Fibroblast of skin of scalp (primary cell): ENCODE measurements around the gene NBPF12. TPM values are rescaled to one million over a fixed set of nuclear protein-coding genes. Genes with fewer than 3 reads are reported as not detected.
A peak's percentile ranks its signal among the peaks of the same experiment; 100 is the strongest.
"Not testable (repeated sequence)": the region's sequence is repeated elsewhere in the genome, so short reads cannot be mapped to it uniquely, and the experiment has no call there.

Source experiments
- DNase-seq: peaks from one replicate; pipeline ENCODE4 v3.0.0-alpha.2; 2013
- polyA plus RNA-seq, 2 experiments: library from polyadenylated mRNA; unstranded; fragments of 120-200 nt; gene quantifications; one replicate each; pipeline ENCODE4 v1.2.1, GENCODE V29; 2013; ENCODE audit not compliant: insufficient read length in 2 of 2

NBPF12 gene, protein sequence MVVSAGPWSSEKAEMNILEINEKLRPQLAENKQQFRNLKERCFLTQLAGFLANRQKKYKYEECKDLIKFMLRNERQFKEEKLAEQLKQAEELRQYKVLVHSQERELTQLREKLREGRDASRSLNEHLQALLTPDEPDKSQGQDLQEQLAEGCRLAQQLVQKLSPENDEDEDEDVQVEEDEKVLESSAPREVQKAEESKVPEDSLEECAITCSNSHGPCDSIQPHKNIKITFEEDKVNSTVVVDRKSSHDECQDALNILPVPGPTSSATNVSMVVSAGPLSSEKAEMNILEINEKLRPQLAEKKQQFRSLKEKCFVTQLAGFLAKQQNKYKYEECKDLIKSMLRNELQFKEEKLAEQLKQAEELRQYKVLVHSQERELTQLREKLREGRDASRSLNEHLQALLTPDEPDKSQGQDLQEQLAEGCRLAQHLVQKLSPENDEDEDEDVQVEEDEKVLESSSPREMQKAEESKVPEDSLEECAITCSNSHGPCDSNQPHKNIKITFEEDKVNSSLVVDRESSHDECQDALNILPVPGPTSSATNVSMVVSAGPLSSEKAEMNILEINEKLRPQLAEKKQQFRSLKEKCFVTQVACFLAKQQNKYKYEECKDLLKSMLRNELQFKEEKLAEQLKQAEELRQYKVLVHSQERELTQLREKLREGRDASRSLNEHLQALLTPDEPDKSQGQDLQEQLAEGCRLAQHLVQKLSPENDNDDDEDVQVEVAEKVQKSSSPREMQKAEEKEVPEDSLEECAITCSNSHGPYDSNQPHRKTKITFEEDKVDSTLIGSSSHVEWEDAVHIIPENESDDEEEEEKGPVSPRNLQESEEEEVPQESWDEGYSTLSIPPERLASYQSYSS (N-terminal part only)
- 4.8 TPM for polyA plus RNA-seq (2013, experiment 1 of 2; ENCODE audit: insufficient read length)
- 5.0 TPM for polyA plus RNA-seq (2013, experiment 2 of 2; ENCODE audit: insufficient read length)

DNA sequence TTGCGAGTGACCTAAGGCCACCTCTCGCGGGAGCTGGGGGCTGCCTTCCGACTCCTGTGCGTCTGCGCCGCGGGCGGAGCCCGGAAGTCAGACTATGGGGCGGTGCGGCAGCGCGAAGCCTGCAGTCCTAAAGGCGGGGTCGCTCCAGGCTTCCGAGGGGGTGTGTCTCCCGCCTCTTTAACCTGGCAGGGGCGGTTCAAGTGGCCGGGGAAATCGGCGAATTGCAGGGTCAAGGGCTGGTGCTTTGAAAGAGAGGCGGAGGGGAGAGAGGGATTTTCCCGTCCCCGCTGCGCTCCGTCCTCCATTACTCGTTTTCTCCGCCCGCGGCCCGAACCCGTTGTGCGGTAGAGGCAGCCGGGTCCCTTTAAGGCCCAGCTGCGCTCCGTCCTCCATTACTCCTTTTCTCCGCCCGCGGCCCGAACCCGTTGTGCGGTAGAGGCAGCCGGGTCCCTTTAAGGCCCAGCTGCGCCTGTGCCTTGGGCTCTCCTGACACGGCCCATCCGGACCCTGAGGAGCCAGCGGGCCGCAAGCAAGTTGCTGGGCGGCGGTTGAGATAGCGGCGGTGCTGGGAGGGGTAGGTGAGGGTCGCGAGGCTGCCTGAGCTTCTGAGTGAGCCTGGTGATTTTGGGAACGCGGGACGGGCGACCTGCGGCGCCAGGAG, at the start of gene NBPF12:
Gene NBPF12, plus strand, starts transcription at position 83 of the 661 bp plus-strand sequence. CDS start 21,820 bp downstream, outside the sequence.
- DNase-seq, result peak; percentile 81

GRCh38 chr1:146891355-146891754, 46.8 kb upstream of the NBPF12 start:
- DNase-seq, result not testable (repeated sequence)

- not testable (repeated sequence) for DNase-seq
These were observed 45.8 kb upstream of the NBPF12 start for GRCh38 chr1:146892331-146892730.

DNA sequence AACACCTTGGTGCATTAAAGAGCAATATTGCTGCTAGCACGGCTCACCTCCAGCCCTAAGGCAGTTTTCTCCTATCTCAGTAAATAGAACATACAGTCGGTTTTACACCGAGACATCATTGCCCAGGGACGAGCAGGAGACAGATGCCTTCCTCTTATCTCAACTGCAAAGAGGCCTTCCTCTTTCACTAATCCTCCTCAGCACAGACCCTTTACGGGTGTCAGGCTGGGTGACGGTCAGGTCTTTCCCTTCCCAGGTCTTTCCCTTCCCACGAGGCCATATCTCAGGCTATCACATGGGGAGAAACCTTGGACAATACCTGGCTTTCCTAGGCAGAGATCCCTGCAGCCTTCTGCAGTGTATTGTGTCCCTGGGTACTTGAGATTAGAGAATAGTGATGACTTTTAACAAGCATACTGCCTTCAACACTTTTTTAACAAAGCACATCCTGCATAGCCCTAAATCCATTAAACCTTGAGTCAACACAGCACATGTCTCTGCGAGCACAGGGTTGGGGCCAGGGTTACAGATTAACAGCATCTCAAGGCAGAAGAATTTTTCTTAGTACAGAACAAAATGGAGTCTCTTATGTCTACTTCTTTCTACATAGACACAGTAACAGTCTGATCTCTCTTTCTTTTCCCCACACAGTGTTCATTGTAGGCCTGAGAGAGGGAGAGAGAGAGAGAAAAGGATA, 30.4 kb upstream of the NBPF12 start:
- DNase-seq, result not testable (repeated sequence)

DNA sequence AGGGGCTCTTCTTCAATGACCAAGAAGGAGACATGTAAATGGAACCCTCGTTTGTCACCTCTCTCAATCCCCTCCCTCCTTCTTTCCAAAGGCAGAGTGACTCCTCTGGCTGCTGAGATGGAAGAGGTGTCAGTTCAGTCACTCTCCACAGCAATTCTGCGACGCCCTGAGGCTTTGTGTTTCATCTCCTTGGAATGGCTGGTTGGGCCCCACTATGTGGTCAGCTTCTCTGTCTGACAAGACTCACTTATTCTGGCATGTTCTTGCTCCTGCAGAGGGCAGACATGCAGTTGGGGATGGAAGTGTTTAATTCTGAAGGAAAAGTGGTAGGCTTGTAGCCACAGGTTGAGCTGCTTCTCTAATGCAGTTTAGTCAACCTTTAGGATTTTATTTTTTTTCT, 25.1 kb upstream of the NBPF12 start:
- peak; percentile 23 for DNase-seq

DNA sequence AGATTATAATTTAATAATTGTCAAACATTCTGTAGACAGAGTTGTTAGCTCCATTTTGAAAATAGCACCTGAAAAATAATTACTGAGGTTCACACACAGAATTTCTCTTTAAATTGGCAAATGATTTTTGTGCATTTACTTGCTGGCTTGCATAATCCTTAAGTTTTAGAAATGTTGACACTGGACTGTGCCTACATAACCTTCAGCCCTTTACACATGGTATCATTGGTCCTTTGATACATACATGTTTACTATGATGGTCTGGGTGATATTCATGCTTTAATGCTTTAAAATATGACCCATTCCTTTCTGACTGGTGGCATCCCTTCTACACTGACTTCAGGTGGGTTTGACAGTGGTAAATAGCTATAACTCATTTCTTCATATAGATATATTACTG, 17.3 kb upstream of the NBPF12 start:
- not testable (repeated sequence) for DNase-seq

- not testable (repeated sequence) for DNase-seq
These were observed 15.5 kb upstream of the NBPF12 start for GRCh38 chr1:146922614-146923013.

DNA sequence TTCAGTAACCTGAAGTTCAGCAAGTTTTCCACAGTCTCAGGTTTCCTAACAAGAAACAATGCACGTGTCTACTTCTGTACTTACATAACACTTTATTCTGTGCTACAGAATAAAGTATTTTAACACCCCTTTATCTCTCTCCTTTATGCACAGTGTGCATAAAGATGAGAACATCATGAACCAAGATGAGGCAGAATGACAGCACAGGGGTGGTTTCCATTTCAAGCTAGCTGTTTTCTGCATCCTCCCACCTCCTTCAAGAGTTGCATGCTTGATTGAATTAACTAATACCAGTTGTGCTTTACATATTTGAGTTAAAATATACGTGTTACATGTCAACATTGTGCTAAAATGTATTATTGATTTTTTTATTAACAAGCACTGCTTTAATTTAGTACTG, 14.0 kb upstream of the NBPF12 start:
- DNase-seq, result not testable (repeated sequence)

DNA sequence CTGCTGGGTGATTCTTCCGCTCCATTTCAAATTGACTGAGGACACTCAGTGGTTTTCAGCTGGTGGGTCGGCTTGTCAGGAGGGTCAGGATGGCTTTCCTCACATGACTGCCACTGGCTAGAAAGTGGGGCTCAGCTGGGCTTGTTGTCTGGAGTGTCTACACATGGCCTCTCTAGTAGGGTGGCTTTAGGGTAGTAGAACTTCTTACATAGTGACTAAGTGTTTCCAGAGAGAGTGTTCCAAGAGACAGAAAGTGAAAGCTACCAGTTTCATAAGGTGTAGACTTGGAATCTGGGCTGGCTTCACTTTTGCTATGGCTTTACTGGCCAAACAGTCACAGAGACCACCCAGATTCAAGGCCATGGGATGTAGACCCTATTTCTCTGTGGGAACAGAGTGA, 11.7 kb upstream of the NBPF12 start:
- not testable (repeated sequence) for DNase-seq

DNA sequence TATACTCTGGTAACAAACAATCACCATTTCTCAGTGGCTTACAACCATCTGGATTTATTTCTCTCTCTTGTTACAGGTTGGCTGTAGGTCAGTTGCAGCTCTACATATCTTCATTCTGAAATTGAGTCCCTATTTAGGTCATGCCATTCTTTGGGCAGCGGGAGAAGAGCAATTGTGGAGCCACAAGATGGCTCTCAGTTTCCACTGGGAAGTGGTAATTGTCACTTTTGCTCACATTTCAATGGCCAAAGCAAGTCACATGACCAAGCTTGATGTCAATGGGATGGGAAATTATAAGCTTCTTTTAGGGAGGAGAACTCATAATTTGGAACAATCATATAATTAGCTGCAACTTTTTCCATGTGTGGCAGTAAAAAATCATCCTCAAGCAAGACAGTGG, 7.9 kb upstream of the NBPF12 start:
- DNase-seq, result not testable (repeated sequence)

DNA sequence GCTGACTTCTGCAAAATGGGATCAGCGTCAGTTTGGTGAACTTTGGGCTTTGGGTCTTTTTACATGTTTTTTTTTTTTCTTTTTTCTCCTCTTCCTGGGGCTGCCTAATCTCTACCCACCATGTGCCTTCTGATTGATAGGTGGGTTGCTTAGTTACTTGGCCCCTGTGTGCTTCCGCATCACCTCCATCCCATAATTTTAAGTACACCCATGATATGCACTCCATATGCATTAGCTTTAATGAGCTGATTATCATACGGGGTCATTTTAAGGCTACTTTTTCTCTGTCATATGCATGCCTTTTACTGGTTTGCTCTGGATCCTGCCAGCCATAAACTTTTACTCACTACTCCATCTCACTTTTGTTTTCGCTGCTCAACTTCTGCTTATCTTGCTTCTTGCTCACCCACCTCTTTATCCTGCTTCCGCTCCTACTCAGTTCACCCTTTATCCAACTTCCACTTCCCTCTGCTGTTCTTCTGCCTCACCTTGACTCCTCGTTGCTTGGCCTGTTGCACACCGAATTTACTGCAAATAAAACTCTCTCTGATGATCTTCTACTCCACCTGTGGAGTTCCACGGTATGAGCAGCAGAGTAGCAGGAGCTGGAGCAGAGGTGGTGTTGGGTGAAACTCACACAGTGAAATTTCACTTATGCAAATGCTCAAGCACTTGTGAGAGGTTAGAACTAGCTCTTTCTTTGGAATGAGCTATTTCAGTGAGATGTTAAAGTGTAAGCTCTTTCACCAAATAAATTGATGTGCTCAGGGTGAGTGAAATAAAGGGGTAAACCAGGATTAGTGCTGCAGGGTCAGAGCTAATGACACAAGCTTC, 3.5 kb upstream of the NBPF12 start:
- DNase-seq, result not testable (repeated sequence)

DNA sequence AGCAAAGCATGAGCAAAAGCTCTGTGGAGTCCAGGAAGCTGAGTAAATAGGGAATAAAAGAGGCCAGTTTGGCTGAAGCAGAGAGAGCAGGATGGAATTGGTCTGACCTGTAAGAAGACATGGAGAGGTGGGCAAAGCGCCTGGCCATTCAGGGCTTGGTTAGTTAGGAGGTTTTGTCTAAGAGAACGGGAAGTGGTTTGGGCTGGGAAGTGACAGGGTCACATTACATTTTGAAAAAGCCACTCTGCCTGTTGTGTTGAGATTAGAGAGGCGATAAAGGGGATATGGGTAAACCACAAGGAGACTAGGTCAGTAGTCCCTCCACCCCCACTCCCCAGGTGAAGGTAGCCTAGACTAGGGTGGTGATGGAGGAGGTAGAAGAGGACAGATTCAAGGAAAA, 662 bp upstream of the NBPF12 start:
- not testable (repeated sequence) for DNase-seq

DNA sequence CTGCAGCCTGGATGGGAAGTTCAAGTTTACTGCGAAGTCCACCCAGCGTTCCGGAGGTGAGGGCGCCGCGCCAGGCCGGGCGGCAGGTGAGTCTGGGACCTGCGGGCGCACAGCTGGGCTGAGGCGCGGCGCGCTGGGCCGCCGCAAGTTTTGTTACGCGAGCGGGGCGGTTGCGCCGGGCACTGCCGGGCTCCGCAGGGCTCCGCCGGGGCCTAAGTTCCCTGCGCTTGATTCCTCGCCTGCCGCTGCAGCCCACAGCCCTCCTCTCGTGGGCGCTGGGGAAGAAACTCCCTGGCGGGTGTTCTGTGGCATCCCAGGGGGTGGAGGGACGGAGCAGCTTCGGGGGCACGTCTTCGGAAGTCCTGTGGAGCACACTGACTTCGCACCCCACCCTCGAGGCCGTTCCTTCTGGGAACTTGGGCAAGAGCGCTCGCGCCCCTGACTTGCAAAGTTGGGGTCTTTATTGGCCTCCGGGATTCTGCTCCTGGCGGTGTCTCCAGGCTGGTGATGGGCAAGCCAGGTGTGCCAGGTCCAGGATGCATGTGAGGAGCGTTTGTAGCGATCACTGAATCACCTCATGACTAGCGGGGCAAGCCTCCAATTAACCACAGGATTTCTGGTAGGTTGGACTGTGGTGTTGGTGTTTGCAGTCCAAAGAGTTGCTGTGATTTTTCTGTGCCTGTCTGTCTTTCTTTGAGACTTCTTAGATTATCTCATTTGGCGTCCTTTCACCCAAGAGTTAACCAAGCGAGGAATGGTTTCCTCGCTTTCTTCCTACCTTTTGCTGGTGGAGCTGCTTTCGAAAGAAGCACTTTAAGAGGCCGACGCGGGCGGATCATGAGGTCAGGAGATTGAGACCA, 1.0 kb downstream of the NBPF12 start:
- DNase-seq, result peak; percentile 2

GRCh38 chr1:146940293-146940692, 2.2 kb downstream of the NBPF12 start:
- not testable (repeated sequence) for DNase-seq

GRCh38 chr1:146943342-146943886, 5.3 kb downstream of the NBPF12 start:
- DNase-seq, result not testable (repeated sequence)

DNA sequence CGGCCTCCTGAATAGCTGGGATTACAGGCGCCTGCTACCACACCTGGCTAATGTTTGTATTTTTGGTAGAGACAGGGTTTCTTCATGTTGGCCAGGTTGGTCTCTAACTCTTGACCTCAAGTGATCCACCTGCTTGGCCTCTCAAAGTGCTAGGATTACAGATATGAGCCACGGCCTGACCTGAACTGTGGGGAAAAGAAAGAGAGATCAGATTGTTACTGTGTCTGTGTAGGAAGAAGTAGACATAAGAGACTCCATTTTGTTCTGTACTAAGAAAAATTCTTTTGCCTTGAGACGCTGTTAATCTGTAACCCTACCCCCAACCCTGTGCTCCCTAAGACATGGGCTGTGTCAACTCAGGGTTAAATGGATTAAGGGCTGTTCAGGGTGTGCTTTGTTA, 10.0 kb downstream of the NBPF12 start:
- not testable (repeated sequence) for DNase-seq

GRCh38 chr1:146964340-146964739, 26.2 kb downstream of the NBPF12 start:
- not testable (repeated sequence) for DNase-seq

DNA sequence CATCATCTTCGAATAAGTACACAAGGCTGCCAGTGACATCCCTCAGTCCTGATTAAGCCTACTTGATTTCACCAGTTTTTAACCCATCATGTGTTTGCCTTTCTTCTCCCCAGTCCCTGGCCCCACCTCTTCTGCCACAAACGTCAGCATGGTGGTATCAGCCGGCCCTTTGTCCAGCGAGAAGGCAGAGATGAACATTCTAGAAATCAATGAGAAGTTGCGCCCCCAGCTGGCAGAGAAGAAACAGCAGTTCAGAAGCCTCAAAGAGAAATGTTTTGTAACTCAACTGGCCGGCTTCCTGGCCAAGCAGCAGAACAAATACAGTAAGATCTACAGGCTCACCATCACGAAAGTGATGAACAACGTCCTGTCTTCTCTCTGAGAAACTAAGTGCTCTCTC, 28.2 kb downstream of the NBPF12 start:
- DNase-seq, result not testable (repeated sequence)

GRCh38 chr1:146970656-146971055, 32.5 kb downstream of the NBPF12 start:
- DNase-seq, result not testable (repeated sequence)

DNA sequence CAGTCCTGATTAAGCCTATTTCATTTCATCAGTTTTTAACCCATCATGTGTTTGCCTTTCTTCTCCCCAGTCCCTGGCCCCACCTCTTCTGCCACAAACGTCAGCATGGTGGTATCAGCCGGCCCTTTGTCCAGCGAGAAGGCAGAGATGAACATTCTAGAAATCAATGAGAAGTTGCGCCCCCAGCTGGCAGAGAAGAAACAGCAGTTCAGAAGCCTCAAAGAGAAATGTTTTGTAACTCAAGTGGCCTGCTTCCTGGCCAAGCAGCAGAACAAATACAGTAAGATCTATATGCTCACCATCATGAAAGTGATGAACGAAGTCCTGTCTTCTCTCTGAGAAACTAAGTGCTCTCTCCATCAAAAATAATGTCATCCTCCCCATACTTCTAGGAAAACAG, 34.6 kb downstream of the NBPF12 start:
- DNase-seq, result not testable (repeated sequence)
